Hepatocyte (in vitro differentiated cells): ENCODE results near the gene ARHGAP26. TPM values are rescaled to one million over a fixed set of nuclear protein-coding genes. Genes with fewer than 3 reads are reported as not detected.

Source experiments
- DNase-seq: peaks from one replicate; pipeline ENCODE4 v3.0.0-alpha.2; 2016; ENCODE audit warnings: low spot score
- H2AFZ ChIP-seq: fragments of 200-600 bp; sonication (generic); 2 replicates; pipeline ENCODE4 v1.6.0; 2016; ENCODE audit warnings: antibody characterized with exemption, mild to moderate bottlenecking
- H3K27ac ChIP-seq: fragments of 200-600 bp; sonication (generic); 2 replicates; pipeline ENCODE4 v1.5.1; 2016; ENCODE audit warnings: mild to moderate bottlenecking
- H3K27me3 ChIP-seq: fragments of 200-600 bp; sonication (generic); 2 replicates; pipeline ENCODE4 v1.6.1; 2016
- H3K36me3 ChIP-seq: fragments of 200-600 bp; sonication (generic); replicated peaks from 2 replicates; pipeline ENCODE4 v1.5.1; 2016; ENCODE audit warnings: low read depth; ENCODE audit not compliant: insufficient read depth
- H3K4me1 ChIP-seq: fragments of 200-600 bp; sonication (generic); 2 replicates; pipeline ENCODE4 v1.5.1; 2016; ENCODE audit warnings: mild to moderate bottlenecking, moderate library complexity; ENCODE audit not compliant: insufficient read depth
- H3K4me2 ChIP-seq: fragments of 200-600 bp; sonication (generic); 2 replicates; pipeline ENCODE4 v1.6.0; 2016
- H3K4me3 ChIP-seq: fragments of 200-600 bp; sonication (generic); 2 replicates; pipeline ENCODE4 v1.5.1; 2016; ENCODE audit warnings: mild to moderate bottlenecking
- H3K79me2 ChIP-seq: fragments of 200-600 bp; sonication (generic); 2 replicates; pipeline ENCODE4 v1.6.0; 2017; ENCODE audit warnings: mild to moderate bottlenecking
- H3K9me2 ChIP-seq: fragments of 200-600 bp; sonication (generic); replicated peaks from 2 replicates; pipeline ENCODE4 v1.6.0; 2017; ENCODE audit warnings: mild to moderate bottlenecking; ENCODE audit not compliant: insufficient read depth
- H3K9me3 ChIP-seq: fragments of 200-600 bp; sonication (generic); 2 replicates; pipeline ENCODE4 v1.5.1; 2016; ENCODE audit warnings: low read depth, mild to moderate bottlenecking
- H4K20me1 ChIP-seq: fragments of 200-600 bp; sonication (generic); 2 replicates; pipeline ENCODE4 v1.6.0; 2016; ENCODE audit warnings: mild to moderate bottlenecking; ENCODE audit not compliant: insufficient read depth, poor library complexity, severe bottlenecking
- CTCF ChIP-seq: fragments of 200-600 bp; sonication (generic); IDR thresholded peaks from 2 replicates; pipeline ENCODE4 v1.5.1; 2016; ENCODE audit warnings: antibody characterized with exemption, mild to moderate bottlenecking; ENCODE audit not compliant: poor library complexity
- EZH2 ChIP-seq: fragments of 200-600 bp; sonication (generic); IDR thresholded peaks from 2 replicates; pipeline ENCODE4 v1.6.1; 2016; ENCODE audit warnings: antibody characterized with exemption, mild to moderate bottlenecking, borderline replicate concordance
- EZH2phosphoT487 ChIP-seq: fragments of 200-600 bp; sonication (generic); IDR thresholded peaks from one replicate; pipeline ENCODE4 v1.6.1; 2018; ENCODE audit warnings: antibody characterized with exemption, mild to moderate bottlenecking, low read depth, moderate library complexity; ENCODE audit not compliant: unreplicated experiment, severe bottlenecking
- WGBS: methylation state at CpG from one replicate; pipeline ENCODE4 v1.1.6; 2016; ENCODE audit warnings: low lambda C conversion rate; ENCODE audit errors: missing lambda C conversion rate; 5-methylcytosine and 5-hydroxymethylcytosine counted together
- polyA plus RNA-seq: library from polyadenylated mRNA; unstranded; fragments of >200 nt; fragmentation: Nextera tagmentation; extraction: Ambion mirVana; gene quantifications from 2 replicates; pipeline ENCODE4 v1.2.1, GENCODE V29; 2016
- total RNA-seq: library from RNA; depleted of rRNA; stranded (reverse); fragments of >200 nt; gene quantifications from 2 replicates; pipeline ENCODE4 v1.2.3, GENCODE V29; 2014

Gene ARHGAP26
- total and polyA plus RNA-seq, 2 experiments from 2014 or later = 16.5 to 19.8 TPM

- Histone ChIP-seq H3K27ac (no peak overlapping the region), H2AFZ (no peak overlapping the region), H3K4me3 (no peak overlapping the region), H3K9me3 (no peaks in the 10 kb centered on the region), H3K4me2 (no peak overlapping the region), H3K79me2 (no peaks in the 10 kb centered on the region), H3K27me3 (no peaks in the 10 kb centered on the region), H4K20me1 (no peaks in the 10 kb centered on the region), H3K9me2 (no peaks in the 10 kb centered on the region), H3K36me3 (no peaks in the 10 kb centered on the region), H3K4me1 (no peaks in the 10 kb centered on the region)
- WGBS = 82% methylated on average over 7 of the region's 7 CpGs
- TF ChIP-seq EZH2 (no peak), EZH2phosphoT487 (no peak), CTCF (no peak)
- no peak for DNase-seq
Observed at GRCh38 chr5:142743592-142744441, 26.4 kb upstream of the ARHGAP26 start.

GRCh38 chr5:142745268-142745667 is 24.9 kb upstream of the ARHGAP26 start:
- no peaks in the 10 kb centered on the region for H3K27me3 ChIP-seq
- H3K79me2 ChIP-seq = no peaks in the 10 kb centered on the region
- no peak for TF ChIP-seq EZH2
- no peak for TF ChIP-seq CTCF
- TF ChIP-seq EZH2phosphoT487 = no peak
- H3K4me2 ChIP-seq = no peak overlapping the region
- no peaks in the 10 kb centered on the region for H4K20me1 ChIP-seq
- H3K4me3 ChIP-seq = no peak overlapping the region
- no peaks in the 10 kb centered on the region for H3K4me1 ChIP-seq
- no peak overlapping the region for H3K27ac ChIP-seq
- DNase-seq = no peak
- H3K9me3 ChIP-seq = no peaks in the 10 kb centered on the region
- no peak overlapping the region for H2AFZ ChIP-seq
- H3K36me3 ChIP-seq = no peaks in the 10 kb centered on the region
- H3K9me2 ChIP-seq = no peaks in the 10 kb centered on the region
- WGBS = 86% methylated on average over 4 of the region's 4 CpGs

- H3K4me1 ChIP-seq = no peaks in the 10 kb centered on the region
- H3K9me3 ChIP-seq = no peaks in the 10 kb centered on the region
- H4K20me1 ChIP-seq = no peaks in the 10 kb centered on the region
- TF ChIP-seq EZH2 (no peak), CTCF (no peak), EZH2phosphoT487 (no peak)
- no peaks in the 10 kb centered on the region for H3K79me2 ChIP-seq
- no peak overlapping the region for H2AFZ ChIP-seq
- DNase-seq = no peak
- no peak overlapping the region for H3K27ac ChIP-seq
- no peak overlapping the region for H3K4me3 ChIP-seq
- H3K4me2 ChIP-seq = no peak overlapping the region
- no peaks in the 10 kb centered on the region for H3K36me3 ChIP-seq
- no peaks in the 10 kb centered on the region for H3K9me2 ChIP-seq
- no peaks in the 10 kb centered on the region for H3K27me3 ChIP-seq
- WGBS = 73% methylated on average over 4 of the region's 4 CpGs
Observed at GRCh38 chr5:142746532-142747433, 23.4 kb upstream of the ARHGAP26 start.
